HG03196 (cell line): ENCODE data around the gene TMEM167A.

Experiments
- ATAC-seq: cut with Tn5 transposase; IDR thresholded peaks from one replicate; pipeline ENCODE4 v1.9.1; 2021; ENCODE audit not compliant: unreplicated experiment

Gene TMEM167A

GRCh38 chr5:83036991-83037575 is 40.1 kb downstream of the TMEM167A start:
- no peak for ATAC-seq

- ATAC-seq = no peak
Observed at GRCh38 chr5:83035373-83036100, 41.7 kb downstream of the TMEM167A start.

GRCh38 chr5:83034528-83035207 is 42.5 kb downstream of the TMEM167A start:
- no peak for ATAC-seq

- ATAC-seq = no peak
Observed at GRCh38 chr5:83034036-83034435, 43.2 kb downstream of the TMEM167A start.

- no peak for ATAC-seq
Observed at GRCh38 chr5:83031381-83031780, 45.8 kb downstream of the TMEM167A start.

- ATAC-seq = no peak
Observed at GRCh38 chr5:83029912-83030311, 47.3 kb downstream of the TMEM167A start.

- ATAC-seq = no peak
Observed at GRCh38 chr5:83026930-83027687, 50.1 kb downstream of the TMEM167A start.

- no peak for ATAC-seq
Observed at GRCh38 chr5:83026516-83026915, 50.7 kb downstream of the TMEM167A start.

GRCh38 chr5:83025690-83026478 is 51.3 kb downstream of the TMEM167A start:
- no peak for ATAC-seq

- ATAC-seq = no peak
Observed at GRCh38 chr5:83022334-83022733, 54.9 kb downstream of the TMEM167A start.

- no peak for ATAC-seq
Observed at GRCh38 chr5:83015676-83016075, 61.5 kb downstream of the TMEM167A start.

GRCh38 chr5:83011985-83012384 is 65.2 kb downstream of the TMEM167A start:
- ATAC-seq = peak; percentile 99

- no peak for ATAC-seq
Observed at GRCh38 chr5:83009408-83009807, 67.8 kb downstream of the TMEM167A start.

- ATAC-seq = no peak
Observed at GRCh38 chr5:83007755-83008154, 69.4 kb downstream of the TMEM167A start.

GRCh38 chr5:83006683-83007283 is 70.4 kb downstream of the TMEM167A start:
- ATAC-seq = no peak

GRCh38 chr5:83003791-83004190 is 73.4 kb downstream of the TMEM167A start:
- ATAC-seq = no peak
